Inferior parietal cortex (tissue), 1 donor: Measurements from ENCODE around the gene CHST10.

Experiments used
- DNase-seq: peaks from one replicate; pipeline ENCODE4 v3.0.0-alpha.2; 2016; ENCODE audit errors: extremely low spot score

The CHST10 gene

DNA sequence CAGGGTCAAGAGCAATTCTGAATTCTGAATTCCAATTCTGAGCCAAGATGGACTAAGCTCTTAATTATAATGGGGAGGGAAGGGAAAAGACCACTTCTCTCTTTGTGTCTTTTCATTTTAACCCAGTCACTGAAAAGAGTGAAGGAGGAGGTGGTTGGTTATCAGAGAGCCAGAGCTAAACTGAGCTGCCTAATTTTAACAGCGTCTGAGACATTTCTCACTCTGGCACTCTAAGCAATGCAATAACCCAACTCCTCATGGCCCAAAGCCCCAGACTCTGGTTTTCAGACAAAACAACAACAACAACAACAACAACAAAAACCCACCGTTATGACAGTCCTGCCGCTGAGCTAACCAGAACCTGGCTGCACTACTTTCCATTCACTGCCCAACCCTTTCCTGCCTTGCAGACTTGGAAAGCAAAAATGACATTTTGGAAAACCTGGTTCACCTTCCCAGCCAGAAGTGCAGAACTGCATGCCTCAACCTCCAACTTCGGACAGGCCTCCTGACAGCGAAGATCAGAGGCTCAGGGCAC lies 1.0 kb downstream of the CHST10 start:
- DNase-seq: peak; percentile 28

GRCh38 chr2:100413571-100413970 lies 3.9 kb downstream of the CHST10 start:
- no peak for DNase-seq

DNA sequence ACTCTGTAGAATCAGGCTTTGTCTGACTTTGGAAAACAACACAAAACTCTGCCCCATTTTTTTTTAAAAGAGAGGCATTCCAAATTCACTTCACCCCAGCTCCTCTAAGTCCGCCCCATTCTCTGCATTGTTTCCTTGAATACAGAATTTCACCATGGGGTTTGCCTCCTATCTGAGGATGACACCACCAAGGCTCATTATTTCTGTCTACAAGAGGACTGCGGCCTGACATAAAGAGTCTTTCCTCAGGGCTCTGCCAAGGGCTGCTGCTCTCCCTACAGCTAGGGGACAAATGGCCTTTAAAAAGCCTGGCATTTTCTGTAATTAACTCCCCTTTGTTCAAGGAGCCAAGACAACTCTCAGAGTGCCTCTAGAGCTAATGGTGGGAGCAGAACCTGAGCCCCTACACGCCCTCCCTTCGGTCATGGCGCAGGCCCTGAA lies 4.6 kb downstream of the CHST10 start:
- DNase-seq: no peak

DNA sequence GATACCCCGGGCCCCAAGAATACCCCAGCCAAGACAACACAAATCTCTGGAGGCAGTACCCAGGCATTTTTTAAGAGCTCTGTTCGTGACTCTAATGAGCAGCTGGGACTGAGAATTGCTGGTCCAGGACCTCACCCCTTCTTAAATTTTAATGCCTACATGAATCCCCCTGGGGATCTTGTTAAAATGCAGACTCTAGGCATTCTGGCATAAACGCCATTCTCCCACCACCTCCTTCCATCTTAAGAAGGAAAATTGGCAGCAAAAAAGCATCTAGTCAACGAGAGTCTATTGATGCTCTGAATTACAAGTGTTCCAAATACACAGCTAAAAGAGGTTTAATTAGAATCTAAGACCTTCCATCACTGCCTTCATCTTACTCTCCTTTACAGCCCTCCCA lies 5.0 kb downstream of the CHST10 start:
- DNase-seq: peak; percentile 24

- DNase-seq: no peak
Measured at GRCh38 chr2:100411841-100412292, 5.6 kb downstream of the CHST10 start.

- no peak for DNase-seq
Measured at GRCh38 chr2:100409975-100410647, 7.4 kb downstream of the CHST10 start.

GRCh38 chr2:100409461-100409860 lies 8.0 kb downstream of the CHST10 start:
- no peak for DNase-seq

GRCh38 chr2:100408941-100409340 lies 8.5 kb downstream of the CHST10 start:
- no peak for DNase-seq

DNA sequence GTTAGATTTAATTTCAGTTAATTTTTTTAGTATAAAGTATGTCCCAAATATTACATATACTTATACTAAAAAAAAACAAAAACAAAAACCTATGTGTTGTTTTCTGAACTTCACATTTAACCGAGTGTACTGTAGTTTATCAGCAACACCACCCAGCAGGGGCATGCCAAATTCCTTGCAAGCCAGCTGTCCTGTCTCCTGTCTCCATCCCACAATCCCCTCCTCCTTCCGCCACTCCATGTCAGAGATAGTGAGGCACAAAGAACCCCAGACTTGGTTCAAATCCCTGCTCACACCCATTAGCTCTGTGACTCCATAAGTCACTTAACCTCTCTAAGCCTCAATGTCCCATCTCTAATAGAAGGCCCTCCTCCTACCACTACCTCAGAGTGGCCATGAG lies 9.4 kb downstream of the CHST10 start:
- no peak for DNase-seq

DNA sequence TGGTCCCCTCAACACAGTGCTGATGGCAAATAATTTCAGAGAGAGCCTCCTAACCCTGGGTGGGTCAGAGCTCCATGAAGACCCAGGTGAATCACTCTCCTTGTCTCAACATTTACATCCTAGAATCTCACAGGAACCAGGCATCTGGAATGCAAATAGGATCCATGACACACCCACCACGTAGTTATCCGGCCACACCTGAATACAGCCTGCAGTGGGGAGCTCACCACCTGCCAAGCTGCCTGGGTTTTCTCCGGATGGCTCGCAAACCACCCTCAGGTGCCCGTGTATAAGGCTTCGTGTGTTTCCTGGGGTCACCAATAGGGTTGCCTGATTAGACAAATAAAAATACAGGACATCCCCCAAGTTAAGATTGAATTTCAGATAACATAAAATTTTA lies 9.9 kb downstream of the CHST10 start:
- no peak for DNase-seq

DNA sequence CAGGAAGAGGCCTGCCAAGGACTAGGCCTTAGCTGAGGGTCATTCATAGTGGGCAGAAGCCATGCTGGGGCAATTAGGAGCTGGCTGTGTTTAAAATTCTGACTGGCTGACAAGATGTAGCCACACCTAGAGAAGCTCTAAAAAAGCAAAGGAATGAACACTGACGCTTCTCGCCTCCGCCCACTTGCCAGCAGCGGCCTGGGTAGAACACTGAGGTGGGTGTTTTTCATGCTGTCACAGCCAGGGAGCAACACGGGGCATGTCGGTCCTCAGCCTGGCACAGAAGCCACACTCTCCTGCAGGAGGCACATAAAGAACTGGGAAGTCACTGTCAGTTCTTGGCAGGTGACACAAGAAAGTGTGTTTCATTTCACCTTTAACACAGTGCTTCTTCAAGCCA lies 10.4 kb downstream of the CHST10 start:
- peak; percentile 31 for DNase-seq

- DNase-seq: no peak
Measured at GRCh38 chr2:100406120-100406508, 11.4 kb downstream of the CHST10 start.

GRCh38 chr2:100405403-100406119 lies 11.9 kb downstream of the CHST10 start:
- DNase-seq: no peak

DNA sequence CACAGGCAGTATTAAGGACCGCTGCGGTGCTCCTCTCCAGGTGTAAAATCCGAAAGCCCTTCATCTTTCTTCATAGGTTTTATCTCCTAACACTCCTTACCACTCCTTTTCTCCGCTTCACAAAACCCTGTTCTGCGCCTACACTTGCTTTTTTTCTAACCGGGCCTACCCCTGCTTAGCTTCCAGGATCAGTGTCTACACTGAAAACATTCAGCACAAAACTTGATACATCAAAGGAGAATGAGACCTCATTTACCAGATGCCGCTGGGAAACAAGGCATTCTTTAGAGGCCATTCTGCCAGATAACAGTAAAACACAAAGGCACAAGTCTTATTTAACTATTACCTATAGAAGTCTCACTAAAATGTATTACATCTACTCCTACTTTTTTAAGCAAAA lies 13.1 kb downstream of the CHST10 start:
- DNase-seq: no peak

DNA sequence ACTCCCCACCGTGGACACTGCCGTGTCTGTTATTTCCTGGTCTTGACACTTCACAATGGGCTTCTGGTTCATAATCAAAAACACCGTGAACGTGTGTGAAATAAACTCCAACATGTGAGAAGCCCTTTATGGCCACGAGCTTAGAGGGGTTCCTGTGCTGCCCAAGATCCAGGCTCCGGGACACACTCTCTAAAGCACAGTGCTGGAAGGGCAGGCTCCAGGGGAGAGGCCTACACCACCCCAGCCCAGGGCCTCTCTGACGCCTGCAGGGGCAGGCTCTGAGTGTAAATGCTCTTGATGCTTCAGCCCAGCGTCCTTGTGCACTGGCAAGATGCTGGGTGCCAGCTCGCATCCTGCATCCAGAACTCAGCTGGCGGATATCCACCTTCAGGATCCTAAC lies 13.7 kb downstream of the CHST10 start:
- no peak for DNase-seq

DNA sequence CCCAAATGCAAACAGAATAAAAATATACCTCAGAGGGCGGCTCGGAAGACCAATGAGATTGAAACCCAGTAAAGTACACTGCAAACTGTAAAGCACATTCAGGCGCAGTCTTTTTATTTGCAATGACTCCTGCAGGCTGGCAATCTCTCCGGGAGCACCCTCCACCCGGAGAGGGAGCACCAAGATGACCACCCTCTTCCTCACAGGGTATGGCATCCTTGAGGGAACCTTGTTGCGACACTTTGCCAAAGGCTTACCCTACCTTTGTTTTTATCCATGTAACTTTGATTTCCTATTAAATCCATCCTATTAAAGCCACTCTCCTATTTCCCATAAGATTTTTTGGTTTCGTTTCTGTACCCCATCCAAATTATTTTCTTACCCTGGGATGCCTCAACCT lies 16.2 kb downstream of the CHST10 start:
- DNase-seq: no peak

- DNase-seq: no peak
Measured at GRCh38 chr2:100399714-100400113, 17.8 kb downstream of the CHST10 start.

DNA sequence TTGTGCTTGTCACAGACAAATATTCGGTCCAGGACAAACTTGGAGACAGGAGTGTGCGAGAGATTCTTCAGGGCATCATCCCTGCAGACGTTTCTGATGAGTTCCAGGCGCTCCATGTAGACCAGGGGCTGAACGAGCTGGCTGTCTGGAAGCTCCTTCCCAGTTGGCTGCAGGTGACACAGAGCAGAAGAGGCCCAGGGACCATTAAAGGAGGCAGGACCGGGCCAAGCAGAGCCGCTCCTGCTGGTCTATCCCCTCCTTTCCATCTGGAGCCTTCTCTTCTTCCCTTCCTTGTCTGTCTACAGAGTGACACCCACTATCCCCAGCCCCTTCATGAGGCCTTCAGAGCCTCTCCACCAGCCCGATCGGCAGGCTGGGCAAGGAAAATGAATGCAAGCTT lies 19.5 kb downstream of the CHST10 start:
- no peak for DNase-seq

GRCh38 chr2:100397118-100397860 lies 20.2 kb downstream of the CHST10 start:
- no peak for DNase-seq

DNA sequence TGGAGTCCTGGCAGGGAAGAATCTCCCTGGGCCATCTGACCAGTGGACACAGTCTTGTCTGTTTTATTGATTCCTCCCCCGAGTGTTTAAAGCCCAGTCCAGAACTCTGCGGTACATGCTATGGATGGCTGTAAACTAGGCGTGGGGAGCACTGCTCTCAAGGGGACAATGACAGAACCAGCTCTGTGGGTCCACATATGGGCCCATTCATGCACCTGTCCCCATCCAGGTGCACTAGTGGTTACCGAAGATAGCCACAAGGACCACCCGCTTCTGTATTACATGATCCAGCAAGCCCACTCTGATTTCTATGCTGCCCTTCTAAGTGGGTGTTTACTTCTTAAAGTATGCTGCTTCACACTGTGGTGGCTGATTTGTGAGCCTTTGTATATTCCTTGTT lies 21.0 kb downstream of the CHST10 start:
- DNase-seq: no peak

GRCh38 chr2:100395532-100396350 lies 21.7 kb downstream of the CHST10 start:
- DNase-seq: no peak
